Parathyroid adenoma (tissue), 2 donors: ENCODE data around the gene DVL1.

Experiments
- H2AFZ ChIP-seq: fragments of 300-600 bp; sonication (generic); one replicate; pipeline ENCODE4 v1.7.0; 2017; ENCODE audit warnings: antibody characterized with exemption, mild to moderate bottlenecking
- H3K27ac ChIP-seq: fragments of 300-600 bp; sonication (generic); one replicate; pipeline ENCODE4 v1.7.0; 2017
- H3K27me3 ChIP-seq: fragments of 300-600 bp; sonication (generic); one replicate; pipeline ENCODE4 v1.7.0; 2017; ENCODE audit warnings: low read length; ENCODE audit not compliant: control insufficient read depth, insufficient read depth
- H3K36me3 ChIP-seq: fragments of 300-600 bp; sonication (generic); one replicate; pipeline ENCODE4 v1.7.0; 2017; ENCODE audit warnings: low read length; ENCODE audit not compliant: control insufficient read depth, insufficient read depth
- H3K4me1 ChIP-seq: fragments of 300-600 bp; sonication (generic); one replicate; pipeline ENCODE4 v1.7.0; 2017; ENCODE audit warnings: control low read depth
- H3K4me2 ChIP-seq: fragments of 300-600 bp; sonication (generic); one replicate; pipeline ENCODE4 v1.7.0; 2017; ENCODE audit warnings: low read length
- H3K4me3 ChIP-seq: fragments of 300-600 bp; sonication (generic); one replicate; pipeline ENCODE4 v1.7.0; 2017; ENCODE audit warnings: low read depth, low read length
- H3K79me2 ChIP-seq: fragments of 300-600 bp; sonication (generic); one replicate; pipeline ENCODE4 v1.7.0; 2017; ENCODE audit warnings: control low read depth
- H3K9ac ChIP-seq: fragments of 300-600 bp; sonication (generic); one replicate; pipeline ENCODE4 v1.7.0; 2017; ENCODE audit warnings: mild to moderate bottlenecking
- H3K9me3 ChIP-seq: fragments of 300-600 bp; sonication (generic); one replicate; pipeline ENCODE4 v1.7.0; 2017; ENCODE audit warnings: low read length; ENCODE audit not compliant: control insufficient read depth
- CTCF ChIP-seq: fragments of 300-600 bp; sonication (generic); IDR thresholded peaks from one replicate; pipeline ENCODE4 v1.7.0; 2017; ENCODE audit warnings: antibody characterized with exemption, mild to moderate bottlenecking
- donor health status: primary hyperparathyroidism.

DVL1 gene

GRCh38 chr1:1340185-1340584 is 9.0 kb downstream of the DVL1 start:
- no peak overlapping the region for H3K4me3 ChIP-seq
- H3K4me1 ChIP-seq = no peaks in the 10 kb centered on the region
- TF ChIP-seq CTCF = no peak
- H2AFZ ChIP-seq = no peak overlapping the region
- H3K9ac ChIP-seq = no peak overlapping the region
- H3K4me2 ChIP-seq = no peak overlapping the region
- peaks cover 5% of the 10 kb centered on the region for H3K79me2 ChIP-seq
- H3K27ac ChIP-seq = no peak overlapping the region
- no peaks in the 10 kb centered on the region for H3K27me3 ChIP-seq
- no peaks in the 10 kb centered on the region for H3K9me3 ChIP-seq
- no peaks in the 10 kb centered on the region for H3K36me3 ChIP-seq

GRCh38 chr1:1338278-1338677 is 10.9 kb downstream of the DVL1 start:
- no peak for TF ChIP-seq CTCF
- no peak overlapping the region for H3K9ac ChIP-seq
- no peak overlapping the region for H3K4me2 ChIP-seq
- H2AFZ ChIP-seq = no peak overlapping the region
- H3K27me3 ChIP-seq = no peaks in the 10 kb centered on the region
- H3K79me2 ChIP-seq = peaks cover under 1% of the 10 kb centered on the region
- no peaks in the 10 kb centered on the region for H3K4me1 ChIP-seq
- no peaks in the 10 kb centered on the region for H3K36me3 ChIP-seq
- no peak overlapping the region for H3K27ac ChIP-seq
- H3K9me3 ChIP-seq = no peaks in the 10 kb centered on the region
- no peak overlapping the region for H3K4me3 ChIP-seq

- Histone ChIP-seq H3K4me1 (no peaks in the 10 kb centered on the region), H3K4me2 (no peak overlapping the region), H3K79me2 (no peaks in the 10 kb centered on the region), H3K9me3 (no peaks in the 10 kb centered on the region), H3K36me3 (no peaks in the 10 kb centered on the region), H3K9ac (no peak overlapping the region), H3K27me3 (no peaks in the 10 kb centered on the region), H3K4me3 (no peak overlapping the region), H3K27ac (no peak overlapping the region), H2AFZ (no peak overlapping the region)
- no peak for TF ChIP-seq CTCF
Observed at GRCh38 chr1:1337793-1338147, 11.4 kb downstream of the DVL1 start.

GRCh38 chr1:1336931-1337792 is 12.1 kb downstream of the DVL1 start:
- H3K27ac ChIP-seq = no peak overlapping the region
- H3K79me2 ChIP-seq = no peaks in the 10 kb centered on the region
- no peaks in the 10 kb centered on the region for H3K9me3 ChIP-seq
- no peak overlapping the region for H2AFZ ChIP-seq
- H3K4me3 ChIP-seq = no peak overlapping the region
- no peaks in the 10 kb centered on the region for H3K4me1 ChIP-seq
- no peaks in the 10 kb centered on the region for H3K36me3 ChIP-seq
- no peak overlapping the region for H3K9ac ChIP-seq
- no peak overlapping the region for H3K4me2 ChIP-seq
- TF ChIP-seq CTCF = no peak
- H3K27me3 ChIP-seq = no peaks in the 10 kb centered on the region

GRCh38 chr1:1336446-1336845 is 12.8 kb downstream of the DVL1 start:
- Histone ChIP-seq H3K9ac (no peak overlapping the region), H3K9me3 (no peaks in the 10 kb centered on the region), H2AFZ (no peak overlapping the region), H3K36me3 (no peaks in the 10 kb centered on the region), H3K4me1 (no peaks in the 10 kb centered on the region), H3K79me2 (no peaks in the 10 kb centered on the region), H3K27me3 (no peaks in the 10 kb centered on the region), H3K4me3 (no peak overlapping the region), H3K27ac (no peak overlapping the region), H3K4me2 (no peak overlapping the region)
- TF ChIP-seq CTCF = no peak
